ENCODE results near the gene KCNJ5.

The KCNJ5 gene

GRCh38 chr11:128886406-128887124, 4.6 kb upstream of the KCNJ5 start:
- DNase-seq (ENCODE audit: low read depth in 1 of 2, low spot score in 1 of 2) = no peak
- TF ChIP-seq POLR2AphosphoS5 (IDR thresholded peaks at IDR 0.05; ENCODE audit: low read depth) (no peak), GABPA (IDR thresholded peaks at IDR 0.05; ENCODE audit: low read depth) (no peak), CTCF (IDR thresholded peaks at IDR 0.05; ENCODE audit: insufficient read depth, low read length) (no peak), SPI1 (IDR thresholded peaks at IDR 0.05; ENCODE audit: borderline replicate concordance, low read depth) (no peak), REST (IDR thresholded peaks at IDR 0.05; ENCODE audit: insufficient replicate concordance, low read depth) (no peak)
- Histone ChIP-seq H3K27me3 (ENCODE audit: insufficient read depth, poor library complexity, severe bottlenecking) (peaks cover 32% of the 10 kb centered on the region), H3K27ac (replicated peaks) (no peak overlapping the region), H3K4me3 (replicated peaks; ENCODE audit: insufficient read depth, low read length) (no peak overlapping the region)

GRCh38 chr11:128888034-128888985, 2.8 kb upstream of the KCNJ5 start:
- no peak for TF ChIP-seq REST (IDR thresholded peaks at IDR 0.05; ENCODE audit: insufficient replicate concordance, low read depth)
- TF ChIP-seq CTCF (IDR thresholded peaks at IDR 0.05; ENCODE audit: insufficient read depth, low read length) = no peak
- no peak for TF ChIP-seq SPI1 (IDR thresholded peaks at IDR 0.05; ENCODE audit: borderline replicate concordance, low read depth)
- TF ChIP-seq POLR2AphosphoS5 (IDR thresholded peaks at IDR 0.05; ENCODE audit: low read depth) = no peak
- no peak for TF ChIP-seq GABPA (IDR thresholded peaks at IDR 0.05; ENCODE audit: low read depth)
- Histone ChIP-seq H3K4me3 (replicated peaks; ENCODE audit: insufficient read depth, low read length) (no peak overlapping the region), H3K27ac (replicated peaks) (no peak overlapping the region), H3K27me3 (ENCODE audit: insufficient read depth, poor library complexity, severe bottlenecking) (peaks cover 43% of the 10 kb centered on the region)
- DNase-seq (ENCODE audit: low read depth in 1 of 2, low spot score in 1 of 2) = no peak

- no peak for DNase-seq (ENCODE audit: low read depth in 1 of 2, low spot score in 1 of 2)
- H3K4me3 ChIP-seq (replicated peaks; ENCODE audit: insufficient read depth, low read length) = no peak overlapping the region
- H3K27ac ChIP-seq (replicated peaks) = no peak overlapping the region
- TF ChIP-seq REST (IDR thresholded peaks at IDR 0.05; ENCODE audit: insufficient replicate concordance, low read depth) (no peak), SPI1 (IDR thresholded peaks at IDR 0.05; ENCODE audit: borderline replicate concordance, low read depth) (no peak), CTCF (IDR thresholded peaks at IDR 0.05; ENCODE audit: insufficient read depth, low read length) (no peak), POLR2AphosphoS5 (IDR thresholded peaks at IDR 0.05; ENCODE audit: low read depth) (no peak), GABPA (IDR thresholded peaks at IDR 0.05; ENCODE audit: low read depth) (no peak)
- peaks cover 53% of the 10 kb centered on the region for H3K27me3 ChIP-seq (ENCODE audit: insufficient read depth, poor library complexity, severe bottlenecking)
Observed at GRCh38 chr11:128889657-128890213, 1.4 kb upstream of the KCNJ5 start.

Data from HL-60 (cell line).